Superior temporal gyrus (tissue), 1 donor: ENCODE results near the gene KCNJ12.
"Not testable (repeated sequence)": the region's sequence is repeated elsewhere in the genome, so short reads cannot be mapped to it uniquely, and the experiment has no call there.

Experiments used
- DNase-seq: peaks from one replicate; pipeline ENCODE4 v3.0.0-alpha.2; 2016; ENCODE audit errors: extremely low spot score

Gene KCNJ12

GRCh38 chr17:21349358-21350050 lies 26.7 kb upstream of the KCNJ12 start:
- not testable (repeated sequence) for DNase-seq

GRCh38 chr17:21350495-21350894 lies 25.7 kb upstream of the KCNJ12 start:
- not testable (repeated sequence) for DNase-seq

GRCh38 chr17:21351366-21352065 lies 24.6 kb upstream of the KCNJ12 start:
- no peak for DNase-seq

GRCh38 chr17:21352221-21352980 lies 23.8 kb upstream of the KCNJ12 start:
- DNase-seq: no peak

GRCh38 chr17:21352981-21353265 lies 23.2 kb upstream of the KCNJ12 start:
- no peak for DNase-seq

- DNase-seq: no peak
Observed at GRCh38 chr17:21353326-21354010, 22.7 kb upstream of the KCNJ12 start.

- DNase-seq: no peak
Observed at GRCh38 chr17:21354796-21355385, 21.3 kb upstream of the KCNJ12 start.

GRCh38 chr17:21355586-21355985 lies 20.6 kb upstream of the KCNJ12 start:
- no peak for DNase-seq

GRCh38 chr17:21356537-21357127 lies 19.5 kb upstream of the KCNJ12 start:
- no peak for DNase-seq

- no peak for DNase-seq
Observed at GRCh38 chr17:21357281-21357680, 18.9 kb upstream of the KCNJ12 start.

- DNase-seq: no peak
Observed at GRCh38 chr17:21357696-21358656, 18.2 kb upstream of the KCNJ12 start.

- DNase-seq: no peak
Observed at GRCh38 chr17:21358682-21359482, 17.3 kb upstream of the KCNJ12 start.

GRCh38 chr17:21359483-21359840 lies 16.7 kb upstream of the KCNJ12 start:
- DNase-seq: no peak

GRCh38 chr17:21360048-21360447 lies 16.1 kb upstream of the KCNJ12 start:
- no peak for DNase-seq

GRCh38 chr17:21361020-21361809 lies 14.9 kb upstream of the KCNJ12 start:
- no peak for DNase-seq

GRCh38 chr17:21362331-21362931 lies 13.7 kb upstream of the KCNJ12 start:
- DNase-seq: no peak

GRCh38 chr17:21363776-21364642 lies 12.1 kb upstream of the KCNJ12 start:
- DNase-seq: no peak
